HG03097 (cell line): ENCODE measurements around the gene ABHD16A.
A peak's percentile ranks its signal among the peaks of the same experiment; 100 is the strongest.

ENCODE experiments used
- ATAC-seq: cut with Tn5 transposase; IDR thresholded peaks from one replicate; pipeline ENCODE4 v1.9.1; 2021; ENCODE audit not compliant: unreplicated experiment, low FRiP score

The ABHD16A gene

GRCh38 chr6:31691078-31691463 is 12.1 kb downstream of the ABHD16A start:
- no peak for ATAC-seq

GRCh38 chr6:31690231-31691077 is 12.7 kb downstream of the ABHD16A start:
- no peak for ATAC-seq

GRCh38 chr6:31689249-31690110 is 13.6 kb downstream of the ABHD16A start:
- ATAC-seq = no peak

- no peak for ATAC-seq
These were observed 15.0 kb downstream of the ABHD16A start for GRCh38 chr6:31687860-31688693.

GRCh38 chr6:31687321-31687720 is 15.8 kb downstream of the ABHD16A start:
- no peak for ATAC-seq

GRCh38 chr6:31686483-31686882 is 16.6 kb downstream of the ABHD16A start:
- ATAC-seq = no peak

- no peak for ATAC-seq
These were observed 19.5 kb downstream of the ABHD16A start for GRCh38 chr6:31683591-31683990.

GRCh38 chr6:31681135-31681671 is 21.9 kb downstream of the ABHD16A start:
- no peak for ATAC-seq

GRCh38 chr6:31680226-31681134 is 22.6 kb downstream of the ABHD16A start, which contains the start of gene LY6G5C:
TSS of gene LY6G5C (minus strand) at chr6:31681067. CDS start at chr6:31680373, 694 bp downstream.
- ATAC-seq = no peak

- ATAC-seq = no peak
These were observed 25.2 kb downstream of the ABHD16A start for GRCh38 chr6:31677955-31678354.

GRCh38 chr6:31676904-31677303 is 26.2 kb downstream of the ABHD16A start:
- no peak for ATAC-seq

GRCh38 chr6:31676322-31676903 is 26.7 kb downstream of the ABHD16A start:
- no peak for ATAC-seq

GRCh38 chr6:31669676-31670075 is 33.4 kb downstream of the ABHD16A start, which contains the start of gene LY6G5B:
TSS of gene LY6G5B (plus strand) at chr6:31669976. CDS start at chr6:31670951, 975 bp downstream.
- no peak for ATAC-seq

- ATAC-seq = no peak
These were observed 36.7 kb downstream of the ABHD16A start for GRCh38 chr6:31666337-31666965.

- peak; percentile 72 for ATAC-seq
These were observed 37.4 kb downstream of the ABHD16A start, which contains the start of gene CSNK2B for GRCh38 chr6:31665501-31666336. TSS of gene CSNK2B (plus strand) at chr6:31666080. CDS start at chr6:31666832, 752 bp downstream.

GRCh38 chr6:31664790-31665500 is 38.2 kb downstream of the ABHD16A start, which contains the start of gene GPANK1:
TSS of gene GPANK1 (minus strand) at chr6:31664997. CDS start at chr6:31664478, 519 bp downstream.
- ATAC-seq = no peak
